HL-60/S4 treated with phorbol 12-myristate 13-acetate at 8.2 ng/mL for 4 days and 3 days (cell line): ENCODE results near the gene PREX1.

Experiments
- in situ Hi-C: fragments of 300-500 bp; cut with MboI; formaldehyde crosslinking; loops from 2 replicates; pipeline ENCODE4 v1.15.0; 2022; ENCODE audit warnings: low sequenced_read_pairs

PREX1 gene

DNA sequence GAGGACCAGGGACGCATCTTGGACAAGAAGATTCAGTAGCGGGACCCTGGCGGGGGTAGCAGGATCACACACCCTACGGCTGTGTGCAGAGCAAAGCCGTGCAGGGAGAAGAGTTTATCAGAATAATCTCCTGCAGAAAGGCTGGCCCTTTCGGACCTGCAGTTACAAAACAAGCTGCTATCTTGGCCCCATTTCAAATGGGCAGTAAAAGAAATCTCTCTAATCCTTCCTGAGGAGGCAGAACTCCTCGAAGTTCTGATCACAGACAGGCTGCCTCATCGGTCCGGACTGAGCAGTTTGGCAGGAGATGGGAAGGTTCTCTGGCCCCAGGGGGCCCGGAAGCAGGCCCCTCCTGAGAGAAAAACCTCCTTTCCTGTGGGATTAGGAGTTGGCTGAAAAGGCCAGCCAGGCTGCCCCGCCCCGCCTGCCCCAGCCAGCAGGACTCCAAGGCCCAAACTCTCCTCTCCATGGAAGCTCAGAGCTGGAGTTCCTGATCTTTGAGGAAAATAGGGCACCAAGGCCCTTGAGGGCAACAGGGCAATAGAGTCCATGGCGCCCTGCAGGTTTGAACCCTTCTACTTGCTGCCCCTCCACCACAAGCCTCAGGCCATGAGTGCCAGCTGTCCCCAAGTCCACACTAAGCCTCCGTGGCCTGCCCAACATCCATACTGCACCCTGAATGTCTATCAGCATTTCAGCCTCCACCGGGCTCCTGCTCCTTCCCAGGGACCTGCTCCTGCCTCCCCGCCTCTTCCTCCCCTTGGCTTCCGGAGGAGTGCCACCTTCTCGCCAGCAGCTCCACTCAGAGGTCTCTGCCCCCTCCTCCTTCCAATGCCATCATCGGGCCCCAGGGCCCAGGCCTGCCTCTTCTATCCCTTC lies 141.3 kb downstream of the PREX1 start:
- in situ Hi-C loops = no loop called here

DNA sequence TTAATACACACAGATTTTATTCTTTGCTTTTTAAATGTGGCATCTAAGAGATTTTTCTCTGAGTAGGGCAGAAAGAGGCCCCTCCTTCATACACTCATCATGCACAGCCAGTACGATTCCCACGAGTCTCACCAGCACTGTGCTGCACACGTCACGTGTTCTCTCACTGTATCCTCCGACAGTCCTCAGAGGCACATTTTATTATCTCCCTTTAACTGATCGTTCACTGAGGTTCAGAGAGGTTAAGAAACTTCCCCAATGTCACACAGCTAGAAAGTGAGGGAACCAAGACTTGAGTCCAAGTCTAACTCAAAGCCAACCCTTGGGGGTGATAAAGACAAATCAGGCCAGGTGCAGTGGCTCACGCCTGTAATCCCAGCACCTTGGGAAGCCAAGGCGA lies 142.5 kb downstream of the PREX1 start:
- in situ Hi-C loops = no loop called here

DNA sequence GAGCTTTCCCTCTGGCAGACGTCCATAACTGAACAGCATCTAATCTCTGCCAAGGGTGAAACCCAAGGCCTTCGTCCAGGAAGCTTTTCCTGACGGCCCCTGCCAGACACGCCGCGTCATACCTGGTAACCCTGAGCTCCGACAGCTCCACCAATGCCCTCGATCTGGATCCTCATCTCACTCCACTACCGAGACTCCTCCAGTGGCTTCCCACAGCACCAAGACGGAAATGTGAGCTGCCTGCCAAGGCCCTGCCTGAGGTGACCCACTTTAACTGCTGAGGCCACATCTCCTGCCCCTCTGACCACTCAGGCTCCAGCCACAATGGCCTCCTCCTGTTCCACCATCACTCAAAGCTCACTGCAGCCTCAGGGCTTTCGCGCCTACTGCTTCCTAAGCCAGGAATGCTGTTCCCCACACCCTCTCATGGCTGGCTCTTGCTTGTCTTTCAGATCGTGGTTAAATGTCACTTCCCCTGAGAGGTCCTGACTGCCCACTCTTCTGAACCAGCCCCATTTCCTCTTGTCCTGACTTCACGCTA lies 143.2 kb downstream of the PREX1 start:
- in situ Hi-C loops = no loop called here

DNA sequence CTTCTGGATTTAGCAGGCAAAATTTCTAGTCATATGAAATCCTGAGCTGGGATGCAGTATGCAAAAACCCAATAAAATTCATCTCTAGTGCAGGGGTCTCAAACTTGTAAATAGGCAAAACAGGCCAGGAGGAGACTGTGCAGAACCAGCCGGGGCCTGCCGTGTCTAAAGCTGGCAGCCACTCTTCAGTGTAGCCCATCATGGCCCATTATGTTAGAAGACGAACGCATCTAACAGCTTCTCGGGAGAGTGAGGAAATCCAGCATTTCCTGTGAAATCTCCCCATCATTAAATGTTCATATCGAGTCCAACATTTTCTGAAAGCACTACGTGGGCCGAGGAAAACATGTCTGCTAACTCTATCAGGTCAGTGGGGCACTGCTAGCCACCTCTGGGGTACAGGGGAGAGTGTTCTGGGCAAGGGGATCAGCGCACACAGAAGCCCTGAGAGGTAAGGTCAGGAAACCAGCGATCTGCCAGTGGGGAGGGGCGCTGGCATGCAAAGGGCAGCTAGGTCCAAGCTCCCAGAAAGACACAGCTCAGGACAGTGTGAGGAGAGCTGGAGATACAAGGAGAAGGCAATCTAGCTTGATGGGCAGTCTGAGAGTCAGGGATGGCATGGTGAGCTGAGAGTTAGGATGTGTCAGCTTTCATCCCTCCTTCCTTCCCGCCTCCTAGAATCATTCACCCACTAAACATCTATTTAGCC lies 144.2 kb downstream of the PREX1 start:
- in situ Hi-C loops = no loop called here

DNA sequence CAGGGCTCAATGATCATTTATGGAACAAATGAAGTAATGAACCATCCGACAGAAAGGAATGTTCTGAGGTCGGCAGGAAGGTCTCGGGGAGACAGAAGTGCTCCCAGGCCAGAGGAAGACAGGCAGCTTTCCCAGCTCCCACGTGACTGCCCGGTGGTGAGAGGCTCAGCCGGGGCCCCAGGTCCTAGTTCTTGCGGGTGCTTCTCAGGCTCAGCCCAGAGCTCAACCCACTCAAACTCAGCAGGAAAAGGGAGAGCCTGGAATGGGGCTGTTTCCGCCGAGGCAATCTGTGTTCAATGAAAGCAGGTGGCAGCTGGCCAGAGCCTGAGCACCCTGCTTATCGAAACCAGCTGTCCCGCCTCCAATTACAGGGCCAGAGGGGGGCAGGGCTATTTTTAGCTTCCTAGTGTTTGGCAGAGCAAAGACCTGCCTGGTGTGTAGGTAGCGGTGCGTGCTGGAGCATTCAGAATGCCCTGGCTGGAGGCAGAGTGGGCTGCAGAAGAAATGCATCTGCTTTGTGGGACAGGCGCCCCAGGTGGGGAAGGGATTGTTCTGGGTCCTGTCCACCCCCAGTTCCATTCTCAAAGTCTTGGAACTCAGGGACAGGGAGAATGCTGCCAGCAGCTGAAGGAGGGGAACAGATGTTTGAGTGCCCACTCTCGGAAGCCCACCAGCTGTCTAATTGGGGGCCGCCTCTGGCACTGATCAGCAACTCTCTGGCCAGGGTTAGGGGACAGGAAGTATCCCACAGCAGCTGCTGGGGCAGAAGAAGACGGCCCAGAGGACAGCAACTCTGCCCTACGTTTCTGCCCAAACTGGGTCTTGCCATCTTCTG lies 145.1 kb downstream of the PREX1 start:
- in situ Hi-C loops = no loop called here

DNA sequence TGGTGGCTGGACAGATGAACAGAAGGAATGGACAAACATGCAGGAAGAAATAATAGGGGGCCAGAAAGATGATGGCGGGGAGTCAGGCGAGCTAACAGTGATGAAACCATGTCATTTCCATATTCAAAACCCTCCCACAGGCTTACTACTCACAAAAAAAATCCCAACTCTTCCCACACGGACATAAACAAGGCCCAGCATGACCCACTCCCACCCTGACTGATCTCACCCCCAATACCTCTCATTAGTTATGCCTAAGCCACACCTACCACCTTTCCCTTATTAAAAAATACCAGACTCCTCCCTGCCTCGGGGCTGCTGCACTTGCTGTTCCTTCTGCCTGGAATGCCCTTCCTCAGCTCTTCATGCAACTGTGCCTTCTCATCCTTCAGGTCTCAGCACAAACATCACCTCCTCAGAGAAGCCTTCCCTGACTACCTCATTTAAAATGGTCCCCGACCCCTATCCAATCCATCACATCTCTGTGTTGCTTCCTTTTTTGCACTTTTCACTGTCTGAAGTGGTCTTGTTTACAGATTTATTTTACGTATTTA lies 145.8 kb downstream of the PREX1 start:
- in situ Hi-C loops = no loop called here

DNA sequence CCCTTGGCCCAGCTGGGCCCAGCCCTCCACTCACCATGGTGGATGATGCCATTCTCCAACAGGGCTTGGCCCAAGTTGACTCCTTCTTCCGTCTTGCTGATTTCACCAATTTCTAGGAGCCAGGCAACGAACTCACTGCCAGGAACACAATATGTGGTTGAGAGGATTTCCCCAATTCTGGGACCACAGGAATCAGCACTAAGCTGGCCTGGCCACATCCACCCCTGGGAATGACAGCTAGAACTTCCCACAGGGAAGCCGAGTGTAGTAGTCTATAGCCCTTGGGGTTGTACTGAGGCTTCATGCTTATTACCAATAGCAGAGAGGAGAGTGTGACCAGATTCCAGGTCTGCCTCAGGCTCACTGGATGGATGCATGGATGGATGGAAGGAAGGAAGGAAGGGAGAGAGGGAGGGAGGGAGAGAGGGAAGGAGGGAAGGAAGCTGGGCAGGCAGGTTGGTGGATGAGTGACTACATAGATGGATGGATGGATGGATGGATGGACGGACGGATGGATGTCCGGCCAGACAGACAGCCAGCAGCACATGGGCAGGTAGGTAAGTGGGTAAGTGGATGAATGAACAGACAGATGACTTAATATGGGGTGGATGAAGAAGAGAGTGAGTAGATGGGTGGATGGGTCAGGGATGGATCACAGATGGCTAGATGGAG lies 146.5 kb downstream of the PREX1 start:
- in situ Hi-C loops = no loop called here

DNA sequence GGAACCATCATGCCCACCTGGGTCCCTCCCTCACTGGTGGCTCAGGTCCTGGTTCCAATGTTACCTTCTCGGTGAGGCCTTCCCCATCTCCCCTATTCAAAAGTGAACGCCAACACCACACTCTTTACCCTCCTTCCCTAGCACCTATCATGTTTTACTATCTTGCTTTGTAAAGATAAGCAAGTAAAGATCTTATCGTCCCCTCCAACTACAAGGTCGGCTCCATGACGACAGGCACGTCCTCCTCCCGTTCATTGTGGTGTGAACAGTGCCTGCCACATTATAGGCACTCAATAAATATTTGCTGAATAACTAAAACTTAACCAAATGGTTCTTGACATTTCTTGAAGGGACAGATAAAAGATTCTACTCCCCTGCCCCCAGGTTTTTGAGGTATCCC lies 147.1 kb downstream of the PREX1 start:
- in situ Hi-C loops = no loop called here

DNA sequence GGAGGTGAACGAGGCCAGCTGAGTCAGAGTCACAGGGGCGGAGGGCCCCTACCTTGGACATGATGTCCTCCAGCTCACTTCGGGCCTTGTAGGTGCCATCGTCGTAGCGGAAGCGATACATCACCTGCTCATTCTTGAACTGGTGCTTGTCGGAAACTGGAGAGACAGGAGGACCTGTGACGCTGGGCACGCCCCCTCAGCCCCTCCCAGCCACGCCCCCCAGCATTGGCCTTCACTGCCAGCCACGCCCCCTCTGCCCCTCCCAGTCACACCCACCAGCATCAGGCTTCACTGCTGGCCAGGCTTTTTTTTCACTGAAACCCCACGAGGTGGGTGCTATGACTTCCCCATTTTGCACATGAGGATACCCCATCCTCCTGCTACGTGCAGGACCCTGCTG lies 148.2 kb downstream of the PREX1 start:
- in situ Hi-C loops = no loop called here

DNA sequence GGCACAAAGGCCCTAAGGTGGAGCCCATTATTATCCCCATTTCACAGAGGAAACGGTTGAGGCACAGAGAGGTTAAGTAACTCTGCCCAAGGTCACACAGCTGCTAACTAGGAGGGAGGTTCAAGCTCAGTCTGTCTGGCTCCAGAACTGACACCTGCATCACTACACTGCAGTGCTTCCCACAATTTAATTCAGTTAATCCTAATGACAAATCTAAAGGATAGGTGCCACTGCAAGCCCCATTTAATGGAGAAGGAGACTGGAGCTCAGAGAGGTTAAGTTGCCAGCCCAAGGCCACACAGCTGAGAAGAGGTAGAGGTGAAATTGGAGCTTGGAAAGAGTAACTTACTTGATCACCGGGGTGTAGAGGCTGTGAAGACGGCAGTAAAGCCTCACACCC lies 148.8 kb downstream of the PREX1 start:
- in situ Hi-C loops = no loop called here

DNA sequence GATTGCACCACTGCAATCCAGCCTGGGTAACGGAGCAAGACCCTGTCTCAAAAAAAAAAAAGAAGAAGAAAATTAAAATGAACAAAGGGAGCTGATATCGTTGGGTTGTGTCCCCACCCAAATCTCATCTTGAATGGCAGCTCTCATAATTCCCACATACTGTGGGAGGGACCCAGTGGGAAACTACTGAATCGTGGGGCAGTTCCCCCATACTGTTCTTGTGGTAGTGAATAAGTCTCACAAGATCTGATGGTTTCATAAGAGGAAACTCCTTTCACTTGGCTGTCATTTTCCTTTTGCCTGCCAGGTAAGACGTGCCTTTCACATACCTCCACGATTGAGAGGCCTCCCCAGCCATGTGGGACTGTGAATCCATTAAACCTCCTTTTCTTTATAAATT lies 149.4 kb downstream of the PREX1 start:
- in situ Hi-C loops = no loop called here

DNA sequence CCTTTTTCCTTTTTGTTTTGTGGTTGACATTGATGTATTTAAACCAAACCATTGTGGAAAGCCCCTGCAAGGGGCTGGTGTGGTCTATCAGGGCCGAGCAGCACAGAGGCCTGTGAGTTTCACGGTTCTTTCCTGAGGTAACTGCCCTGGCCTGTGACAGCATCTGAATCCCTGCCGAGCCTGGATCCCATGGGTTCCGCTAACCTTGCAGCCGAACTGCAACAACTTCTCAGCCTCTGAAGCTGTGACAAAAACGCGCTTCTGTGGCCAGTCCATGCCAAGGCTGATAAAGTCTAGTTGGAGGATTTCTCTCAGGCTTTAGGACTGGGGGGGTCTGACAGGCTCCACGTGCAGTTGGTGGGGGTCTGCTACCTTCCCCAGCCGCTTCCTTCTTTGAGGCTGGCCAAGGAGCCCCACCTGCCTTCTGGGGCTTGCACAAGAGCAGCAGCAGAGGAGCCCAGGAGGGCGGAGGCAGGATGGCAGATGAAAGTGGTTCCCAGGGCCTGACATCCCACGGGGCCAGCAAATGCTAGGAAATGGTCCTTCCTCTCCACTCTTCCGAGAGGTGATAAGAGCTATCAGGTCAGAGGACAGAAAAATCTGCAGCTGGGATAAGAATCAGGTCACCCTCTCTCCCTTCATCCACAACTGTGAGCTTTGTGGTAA lies 150.9 kb downstream of the PREX1 start:
- in situ Hi-C loops = no loop called here

DNA sequence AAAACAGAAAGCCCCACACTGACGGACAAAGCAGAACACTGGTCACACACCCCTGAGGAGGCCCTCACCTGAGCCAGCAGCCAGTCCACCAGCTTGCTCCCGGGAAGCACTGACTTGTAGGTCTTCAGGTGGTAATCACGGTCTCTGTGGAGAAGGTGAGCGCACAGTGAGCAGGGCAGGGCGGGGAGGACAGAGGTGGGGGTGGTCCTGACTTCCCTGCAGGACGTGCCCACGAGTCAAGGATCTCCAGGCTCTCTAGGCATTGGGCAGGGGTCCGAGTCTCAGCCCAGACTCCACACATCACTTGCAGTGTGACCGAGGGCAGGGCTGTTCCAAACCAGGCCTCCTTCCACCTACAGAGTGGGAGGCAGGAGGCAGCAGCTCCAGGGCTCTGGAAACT lies 151.7 kb downstream of the PREX1 start:
- in situ Hi-C loops = no loop called here

DNA sequence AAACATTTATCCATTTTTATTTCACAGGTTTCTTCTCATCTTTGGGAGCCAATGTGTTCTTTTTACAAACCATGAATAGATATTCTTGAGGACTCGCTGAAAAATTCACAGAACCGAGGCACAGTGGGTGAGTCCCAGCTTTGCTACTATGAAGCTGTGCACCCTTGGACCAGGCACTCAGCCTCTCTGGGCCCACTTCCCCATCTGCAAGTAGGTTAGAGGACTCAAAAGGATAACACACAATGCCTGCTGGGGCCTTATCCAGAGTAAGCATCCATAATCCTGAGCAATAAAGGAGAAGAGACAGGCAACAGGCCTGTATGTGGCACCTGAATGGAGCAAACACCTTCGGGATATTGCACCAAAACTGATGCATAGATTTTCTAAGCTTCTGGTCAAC lies 153.3 kb downstream of the PREX1 start:
- in situ Hi-C loops = no loop called here

DNA sequence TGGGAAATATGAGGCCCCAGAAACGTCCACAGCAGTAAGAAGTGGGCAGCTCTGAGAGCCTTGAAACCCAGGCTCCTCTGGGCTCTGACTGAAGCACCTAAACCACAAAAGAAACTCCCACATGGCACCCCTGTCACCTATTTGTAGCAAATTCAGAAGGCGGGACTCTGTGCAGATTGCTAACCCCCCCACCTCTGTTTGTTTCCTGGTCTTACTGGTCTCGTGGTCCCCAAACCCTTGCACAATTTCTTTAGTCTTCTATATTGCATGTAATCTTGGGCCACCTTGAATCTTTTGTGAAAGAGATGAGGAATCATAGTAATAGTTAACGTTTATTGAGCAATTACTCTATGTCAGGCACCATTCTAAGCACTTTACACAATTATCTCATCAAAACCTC lies 154.3 kb downstream of the PREX1 start:
- in situ Hi-C loops = no loop called here

DNA sequence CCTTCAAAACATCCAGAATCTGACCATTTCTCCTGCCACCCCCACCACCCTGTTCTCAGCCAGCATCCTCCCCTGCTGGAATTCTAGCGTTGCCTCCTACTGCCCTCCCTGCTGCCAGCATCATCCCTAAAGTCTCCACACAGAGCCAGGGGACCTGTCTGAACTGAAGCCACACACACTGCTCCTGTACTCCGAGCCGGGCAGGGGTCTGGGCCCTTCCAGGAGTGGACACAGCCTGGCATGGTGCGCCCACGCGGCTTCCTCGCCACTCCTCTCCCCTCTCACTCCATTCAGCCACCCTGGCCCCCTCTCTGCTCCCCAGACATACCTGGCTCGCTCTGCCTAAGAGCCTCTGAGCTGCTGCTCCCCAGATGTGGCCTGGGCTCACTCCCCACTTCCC lies 155.5 kb downstream of the PREX1 start:
- in situ Hi-C loops = no loop called here

DNA sequence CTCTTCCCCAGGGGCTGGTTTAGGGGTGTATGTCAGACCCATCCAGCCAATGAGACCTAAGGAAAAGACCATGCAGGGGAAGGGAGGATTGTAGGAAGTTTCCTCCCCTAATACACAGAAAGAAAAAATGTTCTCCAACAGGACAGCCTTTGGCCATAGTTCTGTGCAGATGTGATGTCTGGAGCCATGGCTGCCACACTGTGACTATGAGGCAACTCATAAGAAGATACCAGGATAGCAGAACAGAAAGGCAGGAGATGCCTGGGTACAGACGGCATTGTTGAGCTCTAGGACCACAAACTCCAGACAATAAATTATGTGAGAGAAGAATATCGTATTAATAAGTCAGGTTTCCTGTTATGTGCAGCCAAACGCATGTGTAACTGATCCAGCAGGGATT lies 156.7 kb downstream of the PREX1 start:
- in situ Hi-C loops = no loop called here

DNA sequence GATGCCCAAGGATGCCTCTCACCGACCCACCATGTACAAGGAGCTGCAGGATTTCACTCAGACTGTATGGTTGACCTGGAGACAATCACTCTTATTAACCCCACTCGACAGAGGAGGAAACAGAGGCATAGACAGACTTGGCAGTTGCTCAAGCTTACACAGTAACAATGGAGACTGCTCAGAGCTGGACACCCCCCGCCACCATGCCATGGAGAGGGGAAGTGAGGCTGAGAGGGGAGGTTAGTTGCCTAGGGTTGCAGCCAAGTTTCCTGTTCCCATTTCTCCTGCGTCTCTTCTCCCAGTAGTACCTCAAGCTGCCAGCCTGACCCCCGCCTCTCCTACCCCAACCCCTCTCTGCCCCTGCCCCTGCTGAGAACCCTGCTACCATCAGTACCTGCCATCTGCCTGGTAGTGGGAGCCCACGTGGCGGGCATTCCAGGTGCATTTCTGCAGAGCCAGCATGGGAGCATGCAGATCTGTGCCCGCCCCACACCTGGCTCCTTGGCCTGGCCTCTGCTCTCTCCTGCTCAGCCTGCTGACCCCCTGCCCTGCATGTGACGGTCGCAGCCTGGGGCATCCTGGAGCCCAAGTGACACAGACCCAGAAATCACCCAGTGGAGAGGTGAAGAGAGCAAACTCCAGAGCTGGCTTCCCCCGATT lies 157.7 kb downstream of the PREX1 start:
- in situ Hi-C loops = no loop called here

DNA sequence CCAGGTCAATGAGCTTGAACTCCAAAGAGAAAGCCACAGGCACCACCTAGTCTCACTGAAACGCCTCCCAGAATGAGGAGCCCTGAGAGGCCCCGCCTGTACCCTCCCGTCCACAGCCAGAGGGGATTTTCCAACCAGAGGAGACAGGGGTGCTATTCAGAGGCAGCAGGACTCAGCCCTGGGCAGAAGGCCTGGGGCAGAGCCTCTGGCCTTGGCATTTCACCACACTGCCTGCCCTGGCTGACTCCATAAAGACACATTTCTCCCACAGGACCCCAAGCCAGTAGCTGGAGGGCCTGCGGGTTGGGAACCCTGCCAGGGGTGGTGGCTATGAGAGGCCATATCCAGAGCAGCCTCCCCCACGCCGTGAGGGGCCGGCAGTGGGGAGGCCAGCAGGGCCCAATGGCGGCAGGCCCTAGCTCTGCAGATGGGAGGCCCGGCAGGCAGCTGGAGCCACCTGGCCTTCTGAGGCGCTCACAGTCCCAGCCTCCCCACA lies 159.3 kb downstream of the PREX1 start:
- in situ Hi-C loops = no loop called here
